AG09319 (cell line): Measurements from ENCODE around the gene MLF2.
"Not testable (repeated sequence)": the region's sequence is repeated elsewhere in the genome, so short reads cannot be mapped to it uniquely, and the experiment has no call there.

ENCODE experiments used
- DNase-seq: peaks from one replicate; pipeline ENCODE4 v3.0.0-alpha.2; 2010; ENCODE audit warnings: low read depth; ENCODE audit errors: extremely low read depth
- TF ChIP-seq, protein P1 (sequence below): IDR thresholded peaks from 2 replicates; pipeline ENCODE4 v1.5.1; 2011; ENCODE audit warnings: low read depth, mild to moderate bottlenecking, inconsistent platforms, low read length, moderate library complexity

Gene MLF2

DNA sequence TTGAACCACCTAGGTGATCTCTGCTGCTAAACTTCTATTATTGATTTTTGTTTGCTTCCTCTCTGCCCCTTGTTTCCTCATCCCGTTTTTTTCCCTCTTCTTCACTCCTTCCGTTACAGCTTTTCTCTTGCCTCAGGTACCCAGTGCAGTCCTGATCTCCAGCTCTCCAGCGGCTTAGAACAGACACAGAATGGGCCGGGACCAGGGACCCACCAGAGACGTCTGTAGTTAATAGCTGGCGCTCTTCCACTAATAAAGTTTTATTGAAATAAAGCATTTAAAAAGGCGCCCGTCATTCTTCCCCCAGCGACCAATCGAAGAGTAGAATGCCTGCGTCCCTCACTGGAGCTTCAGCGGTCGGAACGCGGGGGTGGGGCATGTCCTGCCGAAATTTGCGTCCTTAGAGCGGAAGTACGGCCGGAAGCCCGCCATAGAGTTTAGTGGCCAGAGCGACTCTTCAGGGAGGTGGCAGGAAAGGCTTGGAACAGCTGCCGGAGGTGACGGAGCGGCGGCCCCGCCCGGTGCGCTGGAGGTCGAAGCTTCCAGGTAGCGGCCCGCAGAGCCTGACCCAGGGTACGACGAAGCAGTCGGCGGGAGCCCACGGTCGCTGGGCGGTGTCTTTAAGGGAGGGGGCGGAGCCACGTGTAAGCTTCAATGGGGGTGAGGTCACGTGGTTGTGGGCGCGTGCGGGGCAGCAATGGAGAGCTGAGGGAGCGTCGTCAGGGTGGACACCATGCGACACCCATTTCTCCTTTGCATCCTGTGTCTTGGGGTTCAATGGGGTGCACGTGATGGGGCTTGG lies 29.1 kb downstream of the MLF2 start, which contains the start of gene COPS7A:
COPS7A (plus strand) TSS at position 440 of the 802 bp plus-strand sequence. CDS start 611 bp downstream, outside the sequence.
- DNase-seq: peak; percentile 91
- TF ChIP-seq, protein P1, sequence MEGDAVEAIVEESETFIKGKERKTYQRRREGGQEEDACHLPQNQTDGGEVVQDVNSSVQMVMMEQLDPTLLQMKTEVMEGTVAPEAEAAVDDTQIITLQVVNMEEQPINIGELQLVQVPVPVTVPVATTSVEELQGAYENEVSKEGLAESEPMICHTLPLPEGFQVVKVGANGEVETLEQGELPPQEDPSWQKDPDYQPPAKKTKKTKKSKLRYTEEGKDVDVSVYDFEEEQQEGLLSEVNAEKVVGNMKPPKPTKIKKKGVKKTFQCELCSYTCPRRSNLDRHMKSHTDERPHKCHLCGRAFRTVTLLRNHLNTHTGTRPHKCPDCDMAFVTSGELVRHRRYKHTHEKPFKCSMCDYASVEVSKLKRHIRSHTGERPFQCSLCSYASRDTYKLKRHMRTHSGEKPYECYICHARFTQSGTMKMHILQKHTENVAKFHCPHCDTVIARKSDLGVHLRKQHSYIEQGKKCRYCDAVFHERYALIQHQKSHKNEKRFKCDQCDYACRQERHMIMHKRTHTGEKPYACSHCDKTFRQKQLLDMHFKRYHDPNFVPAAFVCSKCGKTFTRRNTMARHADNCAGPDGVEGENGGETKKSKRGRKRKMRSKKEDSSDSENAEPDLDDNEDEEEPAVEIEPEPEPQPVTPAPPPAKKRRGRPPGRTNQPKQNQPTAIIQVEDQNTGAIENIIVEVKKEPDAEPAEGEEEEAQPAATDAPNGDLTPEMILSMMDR: no peak

DNA sequence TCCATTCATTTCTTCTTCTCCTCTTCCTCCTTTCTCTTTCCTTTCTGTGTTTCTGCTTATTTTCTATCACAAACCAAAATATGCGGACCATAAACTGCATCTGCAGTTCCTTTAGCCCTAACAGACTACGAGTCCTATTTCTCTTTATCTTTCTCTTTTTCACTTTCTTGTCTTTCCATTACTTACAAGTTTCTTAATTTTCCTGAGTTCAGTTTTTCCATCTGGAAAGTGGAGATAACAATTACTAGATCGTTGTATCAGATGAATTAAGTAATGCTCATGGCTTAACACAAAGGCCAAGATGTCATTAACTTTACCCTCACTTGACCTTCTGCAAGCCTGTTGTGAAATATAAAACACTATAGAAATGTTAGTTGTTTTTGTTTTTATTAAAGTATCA lies 30.1 kb downstream of the MLF2 start:
- TF ChIP-seq, protein P1: no peak
- no peak for DNase-seq

DNA sequence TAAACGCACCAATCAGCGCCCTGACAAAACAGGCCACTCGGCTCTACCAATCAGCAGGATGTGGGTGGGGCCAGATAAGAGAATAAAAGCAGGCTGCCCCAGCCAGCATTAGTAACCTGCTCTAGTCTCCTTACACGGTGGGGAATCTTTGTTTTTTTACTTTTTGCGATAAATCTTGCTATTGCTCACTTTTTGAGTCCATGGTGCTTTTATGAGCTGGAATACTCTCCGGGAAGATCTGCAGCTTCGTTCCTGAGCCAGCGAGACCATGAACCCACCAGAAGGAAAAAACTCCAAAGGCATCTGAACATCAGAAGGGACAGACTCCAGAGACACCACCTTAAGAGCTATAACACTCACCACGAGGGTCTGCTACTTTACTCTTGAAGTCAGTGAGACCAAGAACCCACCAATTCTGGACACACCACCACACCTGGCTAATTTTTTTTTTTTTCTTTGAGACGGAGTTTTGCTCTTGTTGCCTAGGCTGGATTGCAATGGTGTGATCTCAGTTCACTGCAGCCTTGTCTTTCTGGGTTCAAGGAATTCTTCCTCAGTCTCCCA lies 36.0 kb downstream of the MLF2 start:
- no peak for DNase-seq
- TF ChIP-seq, protein P1: no peak

DNA sequence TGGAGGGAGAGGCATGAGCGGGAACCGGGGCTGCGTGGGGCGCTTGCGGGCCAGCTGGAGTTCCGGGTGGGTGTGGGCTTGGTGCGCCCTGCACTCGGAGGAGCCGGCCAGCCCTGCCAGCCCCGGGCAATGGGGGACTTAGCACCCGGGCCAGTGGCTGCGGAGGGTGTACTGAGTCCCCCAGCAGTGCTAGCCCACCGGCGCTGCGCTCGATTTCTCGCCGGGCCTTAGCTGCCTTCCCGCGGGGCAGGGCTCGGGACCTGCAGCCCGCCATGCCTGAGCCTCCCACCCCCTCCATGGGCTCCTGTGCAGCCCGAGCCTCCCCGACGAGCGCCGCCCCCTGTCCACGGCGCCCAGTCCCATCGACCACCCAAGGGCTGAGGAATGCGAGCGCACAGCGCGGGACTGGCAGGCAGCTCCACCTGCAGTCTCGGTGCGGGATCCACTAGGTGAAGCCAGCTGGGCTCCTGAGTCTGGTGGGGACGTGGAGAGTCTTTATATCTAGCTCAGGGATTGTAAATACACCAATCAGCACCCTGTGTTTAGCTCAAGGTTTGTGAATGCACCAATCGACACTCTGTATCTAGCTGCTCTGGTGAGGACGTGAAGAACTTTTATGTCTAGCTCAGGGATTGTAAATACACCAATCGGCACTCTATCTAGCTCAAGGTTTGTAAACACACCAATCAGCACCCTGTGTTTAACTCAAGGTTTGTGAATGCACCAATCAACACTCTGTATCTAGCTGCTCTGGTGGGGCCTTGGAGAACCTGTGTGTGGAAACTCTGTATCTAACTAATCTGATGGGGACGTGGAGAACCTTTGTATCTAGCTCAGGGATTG lies 36.7 kb downstream of the MLF2 start:
- not testable (repeated sequence) for DNase-seq

DNA sequence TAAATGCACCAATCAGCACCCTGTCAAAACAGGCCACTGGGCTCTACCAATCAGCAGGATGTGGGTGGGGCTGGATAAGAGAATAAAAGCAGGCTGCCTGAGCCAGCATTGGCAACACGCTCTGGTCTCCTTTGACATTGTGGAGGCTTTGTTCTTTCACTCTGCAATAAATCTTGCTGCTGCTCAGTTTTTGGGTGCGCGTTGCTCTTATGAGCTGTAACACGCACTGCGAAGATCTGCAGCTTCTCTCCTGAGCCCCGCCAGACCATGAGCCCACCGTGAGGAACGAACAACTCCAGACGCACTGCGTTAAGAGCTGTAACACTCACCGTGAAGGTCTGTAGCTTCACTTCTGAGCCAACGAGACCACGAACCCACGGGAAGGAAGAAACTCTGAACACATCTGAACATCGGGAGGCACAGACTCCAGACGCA lies 44.0 kb downstream of the MLF2 start:
- TF ChIP-seq, protein P1: no peak

DNA sequence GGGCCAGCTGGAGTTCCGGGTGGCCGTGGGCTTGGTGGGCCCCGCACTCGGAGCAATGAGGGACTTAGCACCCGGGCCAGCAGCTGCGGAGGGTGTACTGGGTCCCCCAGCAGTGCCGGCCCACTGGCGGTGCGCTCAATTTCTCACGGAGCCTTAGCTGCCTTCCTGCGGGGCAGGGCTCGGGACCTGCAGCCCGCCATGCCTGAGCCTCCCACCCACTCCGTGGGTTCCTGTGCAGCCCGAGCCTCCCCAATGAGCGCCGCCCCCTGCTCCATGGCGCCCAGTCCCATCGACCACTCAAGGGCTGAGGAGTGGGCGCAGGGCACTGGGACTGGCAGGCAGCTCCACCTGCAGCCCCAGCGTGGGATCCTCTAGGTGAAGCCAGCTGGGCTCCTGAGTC lies 44.6 kb downstream of the MLF2 start:
- not testable (repeated sequence) for DNase-seq

More for the DNA sequence above, 44.0 kb downstream of the MLF2 start:
- no peak for DNase-seq

DNA sequence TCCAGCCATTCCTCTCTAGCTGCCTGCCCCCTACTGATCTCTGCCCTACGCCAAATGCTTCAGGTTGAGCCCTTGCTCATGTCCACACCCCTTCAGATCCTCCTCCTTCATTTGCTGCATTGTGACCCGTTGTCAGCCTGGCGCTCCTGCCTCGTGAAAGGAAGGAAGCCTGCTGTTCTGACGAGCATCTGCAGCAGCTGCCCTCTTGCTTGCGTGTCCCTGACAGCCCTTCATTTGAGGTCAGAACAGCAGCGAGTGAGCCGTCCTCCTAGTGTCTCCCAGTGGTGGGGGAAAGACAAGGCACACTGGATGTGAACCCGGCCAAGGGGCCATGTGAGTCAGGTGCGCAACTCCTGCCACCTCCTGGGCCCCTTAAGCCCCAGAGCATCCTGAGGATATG lies 49.3 kb downstream of the MLF2 start:
- TF ChIP-seq, protein P1: no peak
- no peak for DNase-seq
